ENCODE data around the gene VSIG10L.

VSIG10L gene

GRCh38 chr19:51365211-51365964, 23.4 kb upstream of the VSIG10L start:
- no peak for DNase-seq

- DNase-seq, result no peak
These were observed 22.5 kb upstream of the VSIG10L start for GRCh38 chr19:51364200-51365106.

- DNase-seq, result no peak
These were observed 19.3 kb upstream of the VSIG10L start for GRCh38 chr19:51361239-51361638.

GRCh38 chr19:51359294-51359693, 17.4 kb upstream of the VSIG10L start:
- DNase-seq, result no peak

- DNase-seq, result no peak
These were observed 16.0 kb upstream of the VSIG10L start for GRCh38 chr19:51357952-51358351.

GRCh38 chr19:51356159-51356801, 14.3 kb upstream of the VSIG10L start:
- no peak for DNase-seq

- no peak for DNase-seq
These were observed 12.8 kb upstream of the VSIG10L start for GRCh38 chr19:51354742-51355148.

GRCh38 chr19:51354103-51354741, 12.3 kb upstream of the VSIG10L start:
- DNase-seq, result no peak

GRCh38 chr19:51352783-51353360, 10.9 kb upstream of the VSIG10L start:
- no peak for DNase-seq

GRCh38 chr19:51351266-51351990, 9.5 kb upstream of the VSIG10L start:
- DNase-seq, result no peak

- no peak for DNase-seq
These were observed 5.4 kb upstream of the VSIG10L start for GRCh38 chr19:51347209-51347928.

- DNase-seq, result no peak
These were observed 4.8 kb upstream of the VSIG10L start for GRCh38 chr19:51346742-51347141.

GRCh38 chr19:51345076-51345620, 3.2 kb upstream of the VSIG10L start:
- no peak for DNase-seq

GRCh38 chr19:51342631-51343569, 961 bp upstream of the VSIG10L start:
- no peak for DNase-seq

GRCh38 chr19:51341066-51341465, 873 bp downstream of the VSIG10L start:
- no peak for DNase-seq

GRCh38 chr19:51339687-51340656, 2.0 kb downstream of the VSIG10L start:
- DNase-seq, result no peak

GRCh38 chr19:51339313-51339686, 2.6 kb downstream of the VSIG10L start:
- no peak for DNase-seq

GRCh38 chr19:51338563-51339312, 3.2 kb downstream of the VSIG10L start:
- DNase-seq, result no peak

All from NCI-H510A (cell line).